Mammary epithelial cell (primary cell): ENCODE data around the gene PRSS48.

Experiments
- CTCF ChIP-seq, 2 donors: IDR thresholded peaks in 1 of 2; conservative IDR thresholded peaks in 1 of 2; 2 replicates each; pipeline ENCODE4 v1.5.1; 2011 to 2012; ENCODE audit warnings: inconsistent platforms in 2 of 2, low read length in 2 of 2, mild to moderate bottlenecking in 2 of 2, control low read depth in 1 of 2, low read depth in 1 of 2; ENCODE audit not compliant: insufficient read depth in 1 of 2; ENCODE audit errors: extremely low read depth in 1 of 2
- EZH2 ChIP-seq: IDR thresholded peaks from 2 replicates; pipeline ENCODE4 v1.6.1; 2012; ENCODE audit warnings: low read length, inconsistent platforms, borderline replicate concordance

- TF ChIP-seq CTCF (conservative IDR thresholded peaks at IDR 0.05 in 1 of 2, IDR thresholded peaks at IDR 0.05 in 1 of 2; ENCODE audit: extremely low read depth in 1 of 2, insufficient read depth in 1 of 2, low read depth in 1 of 2, low read length in 2 of 2) (no peak), EZH2 (no peak)
Observed at GRCh38 chr4:151321586-151321985, 44.6 kb downstream of the PRSS48 start.
